Inflammatory macrophage treated with lipopolysaccharide for 1 hour (primary cell): ENCODE data around the gene PLEKHH2.
"Not testable (repeated sequence)": the region's sequence is repeated elsewhere in the genome, so short reads cannot be mapped to it uniquely, and the experiment has no call there.

Source experiments
- DNase-seq, 2 donors: peaks; one replicate each; pipeline ENCODE4 v3.0.0-alpha.2; 2020 to 2022

Gene PLEKHH2

GRCh38 chr2:43724728-43725526, 87.9 kb downstream of the PLEKHH2 start:
- no peak for DNase-seq

GRCh38 chr2:43725711-43726246, 88.7 kb downstream of the PLEKHH2 start:
- no peak for DNase-seq

- not testable (repeated sequence) for DNase-seq
These were observed 90.0 kb downstream of the PLEKHH2 start for GRCh38 chr2:43726961-43727633.

- no peak for DNase-seq
These were observed 90.6 kb downstream of the PLEKHH2 start for GRCh38 chr2:43727634-43728014.

- DNase-seq: no peak
These were observed 92.6 kb downstream of the PLEKHH2 start for GRCh38 chr2:43729491-43730174.

GRCh38 chr2:43731211-43731610, 94.2 kb downstream of the PLEKHH2 start:
- DNase-seq: no peak

- DNase-seq: no peak
These were observed 99.6 kb downstream of the PLEKHH2 start for GRCh38 chr2:43736637-43737036.

GRCh38 chr2:43737097-43737854, 100.2 kb downstream of the PLEKHH2 start:
- DNase-seq: no peak

GRCh38 chr2:43737855-43738254, 100.8 kb downstream of the PLEKHH2 start:
- no peak for DNase-seq

GRCh38 chr2:43738257-43738656, 101.2 kb downstream of the PLEKHH2 start:
- DNase-seq: no peak

- no peak for DNase-seq
These were observed 106.6 kb downstream of the PLEKHH2 start for GRCh38 chr2:43743706-43744105.

GRCh38 chr2:43745457-43745856, 108.4 kb downstream of the PLEKHH2 start:
- no peak for DNase-seq

- DNase-seq: no peak
These were observed 111.3 kb downstream of the PLEKHH2 start for GRCh38 chr2:43748333-43748732.

- no peak for DNase-seq
These were observed 112.5 kb downstream of the PLEKHH2 start for GRCh38 chr2:43749583-43749982.

- no peak for DNase-seq
These were observed 114.5 kb downstream of the PLEKHH2 start for GRCh38 chr2:43751476-43751990.

- DNase-seq: no peak
These were observed 115.2 kb downstream of the PLEKHH2 start for GRCh38 chr2:43752302-43752701.

- DNase-seq: no peak
These were observed 117.1 kb downstream of the PLEKHH2 start for GRCh38 chr2:43754180-43754579.

GRCh38 chr2:43758739-43759138, 121.7 kb downstream of the PLEKHH2 start:
- DNase-seq: no peak

- no peak for DNase-seq
These were observed 122.1 kb downstream of the PLEKHH2 start for GRCh38 chr2:43759195-43759594.

GRCh38 chr2:43762286-43762685, 125.2 kb downstream of the PLEKHH2 start:
- no peak for DNase-seq

GRCh38 chr2:43763091-43763490, 126.0 kb downstream of the PLEKHH2 start:
- no peak for DNase-seq

- no peak for DNase-seq
These were observed 127.1 kb downstream of the PLEKHH2 start for GRCh38 chr2:43764086-43764705.
